Hematopoietic multipotent progenitor cell treated with erythropoietin and hydrocortisone succinate and interleukin-3 and kit ligand, for 4 days (in vitro differentiated cells): ENCODE data around the gene IFITM1.

ENCODE experiments used
- DNase-seq: peaks from one replicate; pipeline ENCODE4 v3.0.0-alpha.2; 2015

Gene IFITM1

DNA sequence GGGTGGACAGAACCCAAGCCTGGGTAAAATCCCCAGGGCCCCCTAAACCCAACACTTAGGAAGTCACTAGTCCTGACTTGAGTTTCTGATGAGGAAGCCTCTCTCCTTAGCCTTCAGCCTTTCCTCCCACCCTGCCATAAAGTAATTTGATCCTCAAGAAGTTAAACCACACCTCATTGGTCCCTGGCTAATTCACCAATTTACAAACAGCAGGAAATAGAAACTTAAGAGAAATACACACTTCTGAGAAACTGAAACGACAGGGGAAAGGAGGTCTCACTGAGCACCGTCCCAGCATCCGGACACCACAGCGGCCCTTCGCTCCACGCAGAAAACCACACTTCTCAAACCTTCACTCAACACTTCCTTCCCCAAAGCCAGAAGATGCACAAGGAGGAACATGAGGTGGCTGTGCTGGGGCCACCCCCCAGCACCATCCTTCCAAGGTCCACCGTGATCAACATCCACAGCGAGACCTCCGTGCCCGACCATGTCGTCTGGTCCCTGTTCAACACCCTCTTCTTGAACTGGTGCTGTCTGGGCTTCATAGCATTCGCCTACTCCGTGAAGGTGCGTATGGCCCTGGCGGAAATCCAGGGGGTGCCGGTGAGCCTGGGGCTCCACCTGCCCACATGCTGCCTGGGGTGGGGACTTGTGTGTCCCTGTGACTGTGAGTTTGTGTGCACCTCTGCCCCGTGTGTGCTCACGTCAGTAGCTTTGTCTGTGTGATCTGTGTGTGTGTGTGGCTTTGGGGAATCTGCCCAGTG lies at the start of gene IFITM1:
IFITM1 (plus strand) TSS at position 254 of the 767 bp plus-strand sequence; CDS start at position 385, 131 bp downstream.
- DNase-seq, result peak; percentile 74

DNA sequence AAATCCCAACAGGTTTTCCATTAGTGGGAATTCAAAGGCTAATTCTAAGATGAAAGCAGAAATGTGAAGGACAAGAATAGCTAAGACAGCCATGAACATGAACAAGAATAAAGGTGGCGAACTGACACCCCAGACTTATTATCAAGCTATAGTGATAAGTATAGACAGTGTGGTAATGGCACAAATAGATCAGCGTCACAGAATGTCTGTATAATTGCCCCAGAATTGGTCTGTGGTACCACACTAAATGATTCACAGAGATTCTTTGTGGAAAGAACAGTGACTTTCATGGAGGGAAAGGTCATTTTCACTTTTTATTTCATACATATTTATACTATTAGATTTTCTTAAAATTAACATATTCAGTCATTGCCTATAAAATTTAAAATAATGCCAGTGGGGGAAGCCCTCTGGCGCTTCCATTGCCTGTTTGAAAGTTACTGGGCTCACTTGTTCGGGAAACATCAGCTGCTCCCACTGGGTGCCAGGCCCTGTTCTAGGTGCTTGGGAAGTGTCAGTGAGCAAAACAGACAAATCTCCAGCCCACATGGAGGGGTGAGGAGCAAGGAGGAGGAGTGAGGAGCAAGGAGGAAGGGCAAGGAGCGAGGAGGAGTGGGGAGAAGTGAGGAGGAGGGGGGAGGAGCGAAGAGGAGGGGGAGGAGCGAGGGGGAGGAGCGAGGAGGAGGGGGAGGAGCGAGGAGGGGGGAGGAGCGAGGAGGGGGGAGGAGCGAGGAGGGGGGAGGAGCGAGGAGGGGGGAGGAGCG lies 47.0 kb upstream of the IFITM1 start:
- DNase-seq, result peak; percentile 39

GRCh38 chr11:267491-267994 lies 46.3 kb upstream of the IFITM1 start:
- peak; percentile 78 for DNase-seq

GRCh38 chr11:268716-269145 lies 45.1 kb upstream of the IFITM1 start:
- peak; percentile 92 for DNase-seq

DNA sequence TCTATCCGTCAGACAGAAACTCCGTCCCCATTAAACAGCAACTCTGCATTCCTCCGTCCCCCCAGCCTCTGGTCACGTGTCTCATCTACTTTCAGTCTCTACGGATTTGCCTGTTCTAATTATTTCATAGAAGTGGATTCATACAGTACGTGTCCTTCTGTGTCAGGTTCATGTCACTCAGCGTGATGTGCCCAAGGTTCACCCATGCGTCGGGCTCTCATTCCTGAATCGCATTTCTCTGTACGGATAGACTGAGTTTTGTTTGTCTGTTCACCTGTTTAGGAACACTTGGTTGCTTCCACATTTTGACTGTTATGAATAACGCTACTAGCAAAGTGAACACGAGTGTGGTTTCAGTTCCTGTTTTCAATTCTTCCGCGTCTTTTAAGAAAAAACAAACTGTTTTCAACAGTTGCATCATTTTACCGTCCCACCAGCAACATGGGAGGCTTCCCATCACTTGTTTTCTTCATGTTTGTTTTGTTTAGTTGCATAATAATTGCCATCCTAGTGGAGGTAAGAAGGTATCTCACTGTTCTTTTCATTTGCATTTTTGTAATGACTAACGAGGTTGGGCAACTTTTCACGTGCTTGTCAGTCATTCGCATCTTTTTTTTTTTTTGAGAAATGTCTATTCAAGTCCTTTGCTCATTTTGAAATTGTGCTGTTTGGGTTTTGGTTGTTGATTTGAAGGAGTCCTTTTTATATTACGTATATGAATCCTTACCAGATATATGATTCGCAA lies 44.5 kb upstream of the IFITM1 start:
- peak; percentile 85 for DNase-seq

DNA sequence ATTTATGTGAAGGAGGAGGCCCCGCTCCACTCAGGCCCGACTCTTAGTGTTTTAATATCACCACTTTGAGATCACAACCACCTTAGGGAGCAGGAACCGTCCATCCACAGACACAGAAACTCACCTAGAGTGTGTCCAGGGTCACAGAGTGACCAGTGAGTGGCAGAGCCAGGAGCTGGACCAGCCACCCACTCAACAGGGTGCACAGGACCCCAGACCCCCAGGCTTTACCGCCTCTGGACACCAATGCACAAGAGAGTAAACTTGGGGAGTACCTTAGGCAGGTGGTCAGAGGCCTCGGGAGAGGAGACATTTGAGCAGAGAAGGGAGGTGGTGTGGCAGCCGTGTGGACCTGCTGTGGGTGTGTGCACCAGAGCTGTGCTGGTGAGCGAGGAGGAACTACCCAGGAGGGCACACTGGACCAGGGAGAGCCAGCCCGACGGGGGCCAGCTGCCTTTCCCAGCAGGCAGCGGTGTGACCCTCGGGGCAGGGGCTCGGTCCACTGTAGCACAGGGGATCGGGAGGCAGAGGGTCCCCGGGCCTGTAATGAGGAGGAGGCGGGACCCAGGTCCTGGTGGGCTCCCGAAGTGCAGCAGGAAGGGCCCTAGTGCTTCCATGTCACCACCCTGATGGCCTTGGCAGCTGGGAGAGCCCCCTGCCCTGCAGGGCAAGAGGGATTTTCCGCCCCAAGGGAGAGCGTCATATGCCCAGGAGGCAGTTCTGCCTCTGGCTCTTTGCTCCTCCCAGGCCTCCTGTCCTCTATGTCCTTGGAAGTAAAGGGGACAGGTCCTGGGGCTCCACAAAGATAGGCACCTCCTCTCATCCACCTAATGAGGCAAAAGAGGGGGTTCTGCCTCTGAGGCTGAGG lies 43.2 kb upstream of the IFITM1 start:
- DNase-seq, result no peak

DNA sequence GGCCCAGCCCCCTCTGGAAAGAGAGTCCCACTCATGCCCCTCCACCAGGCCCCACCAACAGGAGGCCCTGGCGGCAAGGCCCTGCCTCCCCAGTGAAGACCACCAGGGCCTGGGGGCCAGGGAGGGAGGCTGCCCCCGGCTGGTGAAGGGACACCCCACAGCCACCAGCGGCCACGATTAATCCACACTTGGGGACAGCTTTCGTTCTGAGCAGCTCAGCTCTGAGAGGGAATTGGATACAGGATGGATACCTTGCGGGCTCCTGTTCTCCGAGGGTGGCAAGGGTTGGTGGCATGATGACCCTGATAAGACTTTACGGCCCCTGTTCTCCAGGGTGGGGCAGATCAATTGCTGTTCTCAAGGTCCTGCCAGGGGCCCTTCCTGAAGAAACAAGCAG lies 42.5 kb upstream of the IFITM1 start:
- DNase-seq, result no peak

GRCh38 chr11:272195-272930 lies 41.5 kb upstream of the IFITM1 start:
- DNase-seq, result no peak

DNA sequence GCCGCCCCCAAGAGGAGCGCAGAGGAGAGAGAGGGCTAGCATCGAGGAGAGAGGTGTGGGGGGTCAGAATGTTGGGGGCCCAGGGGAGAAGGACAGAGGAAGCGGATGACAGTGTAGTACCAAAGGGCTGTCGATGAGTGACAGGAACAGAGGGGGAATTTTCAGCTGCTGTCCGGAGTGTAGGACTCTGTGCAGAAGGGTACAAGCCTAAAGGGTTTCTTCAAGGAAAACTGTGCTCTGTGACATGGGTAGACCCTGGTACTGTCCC lies 41.0 kb upstream of the IFITM1 start:
- DNase-seq, result no peak

GRCh38 chr11:276219-276618 lies 37.6 kb upstream of the IFITM1 start:
- DNase-seq, result no peak

GRCh38 chr11:278001-278951 lies 35.6 kb upstream of the IFITM1 start, which contains the start of gene NLRP6:
Gene NLRP6 (plus strand): TSS chr11:278407. CDS start chr11:278570, 163 bp downstream.
- no peak for DNase-seq

DNA sequence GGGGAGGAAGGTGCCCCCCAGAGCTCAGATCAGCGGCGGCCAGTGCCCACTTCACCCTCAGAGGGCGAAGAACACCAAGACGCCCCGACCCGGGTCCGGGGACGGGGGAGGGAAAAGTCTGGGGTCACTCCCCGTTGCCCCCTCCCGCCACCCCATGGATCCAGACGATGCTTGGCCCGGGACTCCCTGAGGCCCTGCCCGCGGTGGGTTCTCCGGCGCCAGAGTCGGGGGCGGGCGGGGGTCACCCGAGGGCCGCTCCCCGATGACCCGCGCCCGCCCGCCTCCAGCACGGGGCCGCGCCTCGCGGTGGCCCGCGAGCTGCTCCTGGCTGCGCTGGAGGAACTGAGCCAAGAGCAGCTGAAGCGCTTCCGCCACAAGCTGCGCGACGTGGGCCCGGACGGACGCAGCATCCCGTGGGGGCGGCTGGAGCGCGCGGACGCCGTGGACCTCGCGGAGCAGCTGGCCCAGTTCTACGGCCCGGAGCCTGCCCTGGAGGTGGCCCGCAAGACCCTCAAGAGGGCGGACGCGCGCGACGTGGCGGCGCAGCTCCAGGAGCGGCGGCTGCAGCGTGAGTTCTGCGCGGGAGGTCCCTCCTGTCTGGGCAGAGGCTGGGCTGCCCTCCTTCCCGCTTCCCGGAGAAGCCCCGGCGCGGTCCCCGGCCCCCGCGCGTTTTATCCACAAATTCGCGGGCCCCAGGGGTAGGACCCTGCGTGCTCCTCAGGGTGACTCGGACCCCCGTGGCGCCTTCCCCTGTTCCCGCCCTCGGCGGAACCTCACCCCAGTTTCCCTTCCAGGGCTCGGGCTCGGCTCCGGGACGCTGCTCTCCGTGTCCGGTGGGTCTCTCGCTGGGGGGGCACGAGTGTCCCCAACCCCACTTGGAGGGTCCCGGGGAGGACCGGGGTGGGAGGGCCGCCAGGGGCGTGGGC lies 34.5 kb upstream of the IFITM1 start:
- no peak for DNase-seq

DNA sequence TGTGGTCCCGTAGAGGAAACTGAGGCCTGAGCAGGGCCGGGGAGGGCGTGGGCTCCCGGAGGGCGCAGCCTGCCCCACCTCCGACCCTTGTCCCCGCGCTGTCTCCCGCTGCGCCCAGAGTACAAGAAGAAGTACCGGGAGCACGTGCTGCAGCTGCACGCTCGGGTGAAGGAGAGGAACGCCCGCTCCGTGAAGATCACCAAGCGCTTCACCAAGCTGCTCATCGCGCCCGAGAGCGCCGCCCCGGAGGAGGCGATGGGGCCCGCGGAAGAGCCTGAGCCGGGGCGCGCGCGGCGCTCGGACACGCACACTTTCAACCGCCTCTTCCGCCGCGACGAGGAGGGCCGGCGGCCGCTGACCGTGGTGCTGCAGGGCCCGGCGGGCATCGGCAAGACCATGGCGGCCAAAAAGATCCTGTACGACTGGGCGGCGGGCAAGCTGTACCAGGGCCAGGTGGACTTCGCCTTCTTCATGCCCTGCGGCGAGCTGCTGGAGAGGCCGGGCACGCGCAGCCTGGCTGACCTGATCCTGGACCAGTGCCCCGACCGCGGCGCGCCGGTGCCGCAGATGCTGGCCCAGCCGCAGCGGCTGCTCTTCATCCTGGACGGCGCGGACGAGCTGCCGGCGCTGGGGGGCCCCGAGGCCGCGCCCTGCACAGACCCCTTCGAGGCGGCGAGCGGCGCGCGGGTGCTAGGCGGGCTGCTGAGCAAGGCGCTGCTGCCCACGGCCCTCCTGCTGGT lies 33.7 kb upstream of the IFITM1 start:
- DNase-seq, result peak; percentile 74

GRCh38 chr11:280706-281485 lies 32.9 kb upstream of the IFITM1 start:
- peak; percentile 35 for DNase-seq

GRCh38 chr11:281486-282161 lies 32.2 kb upstream of the IFITM1 start:
- no peak for DNase-seq

- no peak for DNase-seq
These were observed 31.7 kb upstream of the IFITM1 start for GRCh38 chr11:282171-282570.
